Left ventricle myocardium superior (tissue), 1 donor: ENCODE measurements around the gene C9orf85. TPM values are rescaled to one million over a fixed set of nuclear protein-coding genes. Genes with fewer than 3 reads are reported as not detected.
"Not testable (repeated sequence)": the region's sequence is repeated elsewhere in the genome, so short reads cannot be mapped to it uniquely, and the experiment has no call there.

Source experiments
- ATAC-seq: fragments of 200-7000 bp; cut with Tn5 transposase; one replicate; pipeline ENCODE4 v1.9.1; 2020; ENCODE audit warnings: mild to moderate bottlenecking, moderate library complexity
- DNase-seq: peaks from one replicate; pipeline ENCODE4 v3.0.0-alpha.2; 2020
- intact Hi-C: fragments of 100-400 bp; cut with micrococcal nuclease; formaldehyde crosslinking; loops from one replicate; pipeline ENCODE4 v1.11.0; 2022
- long read RNA-seq: library from polyadenylated mRNA; unstranded; transcript quantifications from one replicate; pipeline ENCODE4 v2.0.0, GENCODE V29; 2021
- total RNA-seq: library from RNA; stranded (reverse); fragmentation: NEBNext Ultra II Directional; extraction: Animal tissue kit (Norgen Biotek cat#: 25700); gene quantifications from one replicate; pipeline ENCODE4 v1.2.1, GENCODE V29; 2021
- donor health status: DM: no; HTN: yes; CAD: no; lungs with severe emphysema.

Gene C9orf85, protein sequence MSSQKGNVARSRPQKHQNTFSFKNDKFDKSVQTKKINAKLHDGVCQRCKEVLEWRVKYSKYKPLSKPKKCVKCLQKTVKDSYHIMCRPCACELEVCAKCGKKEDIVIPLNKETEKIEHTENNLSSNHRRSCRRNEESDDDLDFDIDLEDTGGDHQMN
- total RNA-seq = 7.3 TPM
- long read RNA-seq, partial matches to known transcripts = 0 of 9 reads
- long read RNA-seq, other reads (novel, unspliced or antisense) = 4 of 9 reads

GRCh38 chr9:71911061-71911907, at the start of gene C9orf85, which contains the start of gene ABHD17B:
TSS of gene C9orf85 (plus strand) at chr9:71911639. CDS start at chr9:71911735, 96 bp downstream.
TSS of gene ABHD17B (minus strand) at chr9:71911193. CDS start at chr9:71875080, 36,113 bp downstream.
- DNase-seq (peak; percentile 99), ATAC-seq (peak; percentile 99)
- intact Hi-C loops = no loop called here

DNA sequence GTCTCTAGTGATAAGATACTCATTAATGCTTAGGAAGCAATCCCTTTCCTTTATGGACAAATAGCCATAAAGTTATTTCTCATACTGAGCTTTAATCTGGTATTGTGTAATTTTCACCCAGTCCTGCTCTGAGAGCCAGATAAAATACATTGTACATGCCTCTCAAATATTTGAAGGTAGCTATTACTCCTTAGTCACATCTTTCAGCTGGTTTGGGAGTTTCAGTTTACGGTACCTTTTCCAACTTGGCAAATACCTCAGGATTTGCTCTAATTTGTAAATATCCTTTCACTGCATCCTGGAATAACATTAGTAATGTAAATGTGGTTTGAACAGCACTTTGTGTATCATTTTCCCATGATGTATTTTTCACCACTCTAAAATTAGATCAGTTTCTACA, 47.8 kb upstream of the C9orf85 start:
- no peak for ATAC-seq
- intact Hi-C loops = no loop called here
- DNase-seq = no peak

- DNase-seq = no peak
- intact Hi-C loops = no loop called here
- no peak for ATAC-seq
These were observed 36.1 kb upstream of the C9orf85 start for GRCh38 chr9:71875345-71875744.

DNA sequence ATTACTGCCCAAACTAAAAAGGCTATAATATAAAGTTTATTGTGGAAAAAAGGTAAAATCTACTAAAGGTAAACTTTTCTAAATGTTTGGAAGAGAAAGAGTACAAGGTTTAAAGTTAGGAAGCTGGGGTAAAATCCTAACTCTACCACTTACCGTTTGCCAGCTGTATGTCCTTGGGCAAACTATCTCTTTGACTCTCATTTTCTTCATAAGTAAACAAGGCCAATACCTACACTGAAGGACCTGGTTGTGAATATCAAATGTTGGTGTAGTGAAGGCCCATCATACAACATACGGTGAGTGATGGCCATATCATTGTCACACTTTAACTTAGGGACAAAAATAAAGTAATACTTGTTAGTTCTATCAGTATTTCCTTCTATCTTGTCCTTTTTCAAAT, 35.3 kb upstream of the C9orf85 start:
- DNase-seq (no peak), ATAC-seq (no peak)
- intact Hi-C loops = no loop called here

- ATAC-seq = no peak
- intact Hi-C loops = no loop called here
- DNase-seq = no peak
These were observed 34.6 kb upstream of the C9orf85 start for GRCh38 chr9:71876829-71877228.

DNA sequence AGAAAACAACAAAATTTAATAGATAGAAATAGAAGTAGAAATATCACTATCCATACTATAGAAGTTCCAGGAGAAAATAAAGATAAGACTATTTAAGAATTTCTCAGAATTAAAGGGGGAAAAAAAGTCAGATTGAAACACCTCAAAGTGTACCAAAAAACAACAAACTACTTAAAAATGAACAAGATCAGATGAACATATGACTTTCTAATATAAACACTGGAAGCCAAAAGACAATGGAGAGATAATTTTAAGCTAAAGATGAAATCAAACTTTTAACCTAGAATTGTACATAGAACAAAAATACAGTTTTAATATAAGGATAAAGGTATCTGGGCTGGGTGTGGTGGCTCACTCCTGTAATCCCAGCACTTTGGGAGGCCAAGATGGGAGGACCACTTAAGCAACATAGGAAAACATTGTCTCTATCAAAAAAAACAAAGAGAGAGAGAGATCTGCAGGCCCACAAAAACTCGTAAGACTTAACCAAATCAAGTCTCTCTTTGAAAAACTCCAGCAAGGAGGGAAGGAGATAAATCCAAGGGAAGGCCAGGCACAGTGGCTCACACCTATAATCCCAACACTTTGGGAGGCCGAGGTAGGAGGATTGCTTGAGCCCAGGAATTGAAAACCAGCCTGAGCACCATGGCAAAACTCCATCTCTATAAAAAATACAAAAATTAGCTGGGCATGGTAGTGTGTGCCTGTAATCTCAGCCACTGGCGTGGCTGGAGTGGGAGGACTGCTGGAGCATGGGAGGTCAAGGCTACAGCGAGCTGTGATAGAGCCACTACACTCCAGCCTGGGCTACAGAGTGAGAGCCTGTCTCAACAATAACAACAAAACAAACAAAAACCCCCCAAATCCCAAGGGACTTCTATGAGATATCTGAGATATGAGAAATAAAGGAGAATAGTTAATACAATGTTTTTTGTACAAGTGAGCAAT, 32.8 kb upstream of the C9orf85 start:
- DNase-seq (no peak), ATAC-seq (no peak)
- intact Hi-C loops = no loop called here

- ATAC-seq (no peak), DNase-seq (no peak)
- intact Hi-C loops = no loop called here
These were observed 31.7 kb upstream of the C9orf85 start for GRCh38 chr9:71879644-71880174.

- ATAC-seq (no peak), DNase-seq (no peak)
- intact Hi-C loops = no loop called here
These were observed 27.4 kb upstream of the C9orf85 start for GRCh38 chr9:71884005-71884404.

GRCh38 chr9:71885467-71885866, 26.0 kb upstream of the C9orf85 start:
- DNase-seq (no peak), ATAC-seq (no peak)
- intact Hi-C loops = no loop called here

- intact Hi-C loops = no loop called here
- DNase-seq (no peak), ATAC-seq (no peak)
These were observed 25.4 kb upstream of the C9orf85 start for GRCh38 chr9:71886015-71886414.

DNA sequence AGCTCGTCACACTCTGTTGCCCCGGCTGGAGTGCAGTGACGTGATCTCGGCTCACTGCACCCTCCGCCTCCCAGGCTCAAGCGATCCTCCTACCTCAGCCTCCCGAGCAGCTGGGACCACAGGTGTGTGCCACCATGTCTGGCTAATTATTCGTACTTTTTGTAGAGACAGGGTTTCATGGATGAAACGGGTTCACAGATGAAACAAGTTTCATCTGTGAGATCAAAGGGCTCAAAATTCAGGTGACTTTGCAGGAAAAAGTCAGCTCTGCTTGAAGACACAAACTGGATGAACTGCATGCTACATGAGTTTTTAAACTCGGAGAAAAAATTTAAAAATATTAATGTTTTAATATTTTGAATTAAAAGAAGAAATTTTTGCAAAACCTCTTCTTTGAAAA, 24.9 kb upstream of the C9orf85 start:
- ATAC-seq = no peak
- intact Hi-C loops = no loop called here
- no peak for DNase-seq

DNA sequence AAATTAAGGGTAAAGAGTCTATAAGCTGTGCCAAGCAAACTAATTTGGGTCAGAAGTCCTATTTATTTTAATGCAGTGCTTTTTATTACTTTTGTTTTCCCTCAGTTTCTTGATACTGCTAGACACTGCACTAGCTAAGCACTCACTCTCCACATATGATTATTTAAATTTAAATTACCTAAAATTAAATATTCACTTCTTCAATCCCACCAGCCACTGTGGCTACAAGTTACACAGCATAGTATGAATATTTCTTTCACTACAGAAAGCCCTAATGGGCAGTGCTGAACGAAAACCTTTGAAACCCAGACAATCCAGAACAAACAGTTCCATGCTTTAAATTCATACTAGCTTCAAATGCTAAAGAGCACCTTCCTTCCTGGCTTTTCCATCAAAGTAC, 24.1 kb upstream of the C9orf85 start:
- intact Hi-C loops = no loop called here
- ATAC-seq (no peak), DNase-seq (no peak)

GRCh38 chr9:71890042-71890679, 21.3 kb upstream of the C9orf85 start:
- no peak for DNase-seq
- intact Hi-C loops = no loop called here
- ATAC-seq = no peak

DNA sequence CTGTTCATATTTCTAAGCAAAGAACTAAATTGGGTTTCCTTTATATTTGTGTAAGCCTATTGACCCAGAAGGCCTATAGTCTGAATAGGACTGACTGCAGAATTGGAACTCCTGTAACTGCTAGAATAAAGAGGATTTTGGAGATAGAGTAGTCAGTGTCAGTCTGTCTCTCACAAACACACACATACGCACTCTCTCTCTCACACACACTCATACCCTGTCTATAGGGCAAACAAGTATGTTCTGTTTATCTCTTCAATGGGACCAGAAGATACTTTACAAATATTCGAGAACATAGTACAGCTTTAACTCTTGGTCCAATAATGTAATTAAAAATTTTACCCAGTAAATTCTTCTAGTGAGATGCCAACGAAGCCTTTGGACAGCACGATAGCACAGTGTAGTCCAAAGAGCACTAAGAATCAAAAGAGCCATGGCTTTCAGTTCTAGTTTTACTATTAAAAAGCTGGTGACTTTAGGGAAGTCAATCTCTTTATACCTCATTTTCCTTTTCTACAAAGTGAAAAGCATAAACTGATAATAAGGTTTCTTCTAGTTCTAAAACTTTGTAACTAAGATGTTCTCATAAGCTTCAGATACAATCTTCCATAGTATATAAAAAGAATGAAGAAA, 19.8 kb upstream of the C9orf85 start:
- ATAC-seq (no peak), DNase-seq (no peak)
- intact Hi-C loops = no loop called here

DNA sequence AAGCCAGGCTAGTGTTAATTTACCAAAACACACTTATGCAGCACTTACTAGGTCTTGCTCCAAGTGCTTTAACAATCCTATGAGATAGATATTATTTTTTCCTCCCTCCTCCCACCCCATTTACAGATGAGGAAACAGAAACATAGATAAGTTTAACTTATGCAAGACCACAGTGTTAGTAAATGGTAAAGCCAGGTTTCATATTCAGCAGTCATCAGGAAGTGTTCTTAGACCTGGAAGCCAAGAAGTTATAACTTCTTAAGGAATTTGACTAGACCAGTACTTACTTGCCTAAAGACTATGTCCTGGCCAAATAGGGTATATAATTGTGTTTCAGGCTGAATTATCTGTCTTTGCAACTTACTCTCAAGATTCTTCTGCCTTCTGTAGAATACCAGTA, 16.3 kb upstream of the C9orf85 start:
- no peak for DNase-seq
- ATAC-seq = no peak
- intact Hi-C loops = no loop called here

DNA sequence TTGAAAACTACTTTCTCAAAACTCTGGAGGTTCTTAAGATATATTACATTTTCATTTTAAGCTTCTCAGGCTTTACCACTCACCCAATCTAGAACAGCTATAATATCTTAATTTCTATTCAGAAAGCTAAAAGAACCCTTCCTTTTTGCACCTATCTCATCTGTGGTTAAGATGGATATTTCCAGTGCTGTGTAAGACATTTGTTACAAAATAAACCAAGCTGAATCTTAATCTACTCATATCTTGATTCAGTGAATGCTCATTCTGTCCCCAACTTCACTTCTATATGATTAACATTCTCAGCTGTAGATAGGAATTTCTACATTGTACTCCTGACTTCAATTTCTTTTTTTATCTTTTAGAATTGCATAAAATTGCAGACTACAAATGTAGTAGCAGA, 15.5 kb upstream of the C9orf85 start:
- intact Hi-C loops = no loop called here
- DNase-seq (no peak), ATAC-seq (no peak)

DNA sequence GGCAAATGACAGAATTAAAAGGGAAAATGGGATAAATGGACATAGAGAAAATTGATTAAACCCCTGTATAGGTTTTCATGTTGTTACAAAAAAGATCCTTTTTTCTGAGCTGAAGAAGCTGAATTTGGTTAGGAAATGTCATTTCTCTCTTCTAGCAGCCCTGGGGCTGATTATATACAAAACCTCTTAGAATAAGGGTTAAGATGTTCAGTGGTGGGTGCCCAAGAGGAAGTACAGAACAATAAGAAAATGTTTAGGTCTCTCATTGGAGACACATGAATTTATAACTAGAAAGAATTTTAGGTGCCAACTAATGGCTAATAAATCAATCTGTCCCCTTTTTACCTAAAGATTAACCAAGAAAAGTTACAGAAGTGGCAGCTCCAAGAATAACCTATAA, 14.7 kb upstream of the C9orf85 start:
- ATAC-seq (no peak), DNase-seq (no peak)
- intact Hi-C loops = no loop called here

DNA sequence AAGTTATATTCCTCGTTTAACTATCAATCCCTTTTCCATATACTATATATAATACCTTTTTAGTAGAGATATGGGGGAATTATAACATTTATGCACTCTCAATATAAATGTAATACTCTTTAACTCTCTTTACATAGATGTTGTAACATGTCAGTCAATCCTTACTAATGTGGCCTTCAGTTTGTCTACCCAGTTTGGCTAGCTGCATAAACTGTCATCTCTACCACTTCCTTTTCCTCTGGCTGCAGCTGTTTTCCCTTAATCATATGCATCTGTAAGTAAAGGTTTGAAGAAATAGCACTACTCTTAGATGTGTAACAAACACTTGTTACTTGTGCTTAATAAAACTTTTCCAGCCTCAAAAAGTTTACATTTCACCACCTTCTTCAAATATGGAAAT, 13.9 kb upstream of the C9orf85 start:
- DNase-seq (no peak), ATAC-seq (no peak)
- intact Hi-C loops = no loop called here

DNA sequence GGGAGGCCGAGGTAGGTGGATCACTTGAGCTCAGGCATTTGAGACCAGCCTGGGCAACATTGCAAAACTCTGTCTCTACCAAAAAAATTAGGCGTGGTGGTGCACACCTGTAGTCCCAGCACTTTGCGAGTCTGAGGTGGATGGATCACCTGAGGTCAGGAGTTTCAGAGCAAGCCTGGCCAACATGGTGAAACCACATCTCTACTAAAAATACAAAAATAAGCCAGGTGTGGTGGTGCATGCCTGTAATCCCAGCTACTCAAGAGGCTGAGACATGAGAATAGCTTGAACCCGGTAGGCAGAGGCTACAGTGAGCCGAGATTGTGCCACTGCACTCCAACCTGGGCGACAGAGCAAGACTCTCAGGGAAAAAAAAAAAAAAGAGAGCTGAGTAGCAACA, 12.7 kb upstream of the C9orf85 start:
- ATAC-seq, intact Hi-C loops, DNase-seq: not testable (repeated sequence)
